Stimulated activated CD4-positive, alpha-beta T cell treated with anti-CD3 and anti-CD28 coated beads, Interleukin-15, amount 100 ng/mL, for 48 hours (primary cell): ENCODE data around the gene SLC2A2.

Experiments used
- DNase-seq, 2 donors: peaks; one replicate each; pipeline ENCODE4 v3.0.0-alpha.2; 2020; ENCODE audit warnings: low read depth in 2 of 2

Gene SLC2A2

DNA sequence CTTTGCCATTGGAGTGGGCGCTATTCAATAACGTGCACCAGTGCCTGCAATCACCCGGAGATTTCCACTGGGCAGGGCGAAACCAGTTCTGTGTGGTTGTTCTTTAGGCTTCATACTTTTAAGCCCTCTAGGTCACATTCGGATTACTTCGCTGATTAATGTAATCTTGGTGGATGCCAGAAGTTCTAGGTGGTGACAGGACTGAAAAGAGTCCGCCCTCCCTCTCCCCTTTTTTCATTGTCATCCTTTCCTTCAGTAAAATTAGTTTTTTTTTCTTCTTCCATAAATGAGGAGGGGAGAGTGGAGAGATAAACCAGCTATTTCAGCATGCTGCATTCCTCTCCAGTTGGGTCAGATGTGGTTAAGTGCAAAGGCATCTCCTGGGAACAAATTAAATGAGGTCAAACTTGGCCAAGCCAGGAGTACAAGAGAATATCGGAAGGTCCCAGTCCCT lies 2.3 kb upstream of the SLC2A2 start:
- DNase-seq: no peak

DNA sequence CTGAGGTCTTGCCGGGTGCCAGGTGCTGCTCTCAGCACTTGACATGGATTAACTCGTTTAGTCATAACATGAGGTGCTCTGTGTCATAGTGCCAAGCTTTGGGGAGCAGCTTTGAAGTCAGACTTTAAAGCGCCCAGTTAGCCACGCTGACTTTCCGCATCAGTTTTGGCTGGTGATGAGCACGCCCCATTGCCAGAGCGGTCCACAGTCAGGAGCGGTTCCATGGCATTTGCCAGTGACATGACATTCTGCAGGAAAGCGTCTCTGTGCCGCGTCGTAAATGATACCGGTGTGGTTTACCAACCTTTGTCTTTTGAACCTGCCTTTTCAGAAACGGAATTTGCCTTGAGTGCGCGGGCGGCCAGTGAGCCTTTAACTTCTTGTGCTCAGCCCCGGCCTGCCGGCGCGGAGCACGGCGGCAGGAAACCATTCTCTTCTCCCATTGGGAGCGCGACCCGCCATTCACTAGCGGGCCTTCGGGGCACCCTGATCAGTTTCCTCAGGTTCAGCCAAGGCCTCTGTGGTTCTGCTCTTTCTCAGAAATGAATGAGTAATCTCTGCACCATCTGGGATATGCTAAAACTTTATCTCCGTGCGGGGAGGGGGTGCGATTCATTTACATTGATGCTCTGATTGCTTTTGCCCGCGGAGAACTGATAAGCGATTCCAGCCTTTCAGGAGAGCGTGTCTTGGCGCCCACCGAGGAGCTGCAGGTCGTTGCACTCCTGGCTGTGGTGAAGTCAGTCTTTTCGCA lies 1.7 kb upstream of the SLC2A2 start:
- peak; percentile 29 to 51 for DNase-seq

DNA sequence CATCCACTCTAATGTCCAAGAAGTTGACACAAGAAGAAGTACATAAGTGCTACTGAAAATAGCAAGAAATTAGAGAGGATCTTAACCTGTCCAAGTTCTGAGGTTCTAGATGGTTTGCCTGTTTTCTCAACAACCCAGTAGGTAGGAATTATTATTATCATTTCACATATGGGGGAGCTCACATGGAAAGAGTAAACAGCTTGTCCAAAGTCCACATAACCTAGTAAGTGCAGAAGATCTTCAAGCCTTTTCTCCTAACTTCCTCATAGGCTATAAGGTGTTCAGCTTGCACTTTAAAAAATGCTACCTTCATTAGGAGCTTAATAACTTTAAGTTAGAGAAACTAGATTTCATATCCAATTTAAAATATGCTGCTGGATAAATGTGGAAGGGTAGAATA lies 3.0 kb downstream of the SLC2A2 start:
- DNase-seq: no peak

DNA sequence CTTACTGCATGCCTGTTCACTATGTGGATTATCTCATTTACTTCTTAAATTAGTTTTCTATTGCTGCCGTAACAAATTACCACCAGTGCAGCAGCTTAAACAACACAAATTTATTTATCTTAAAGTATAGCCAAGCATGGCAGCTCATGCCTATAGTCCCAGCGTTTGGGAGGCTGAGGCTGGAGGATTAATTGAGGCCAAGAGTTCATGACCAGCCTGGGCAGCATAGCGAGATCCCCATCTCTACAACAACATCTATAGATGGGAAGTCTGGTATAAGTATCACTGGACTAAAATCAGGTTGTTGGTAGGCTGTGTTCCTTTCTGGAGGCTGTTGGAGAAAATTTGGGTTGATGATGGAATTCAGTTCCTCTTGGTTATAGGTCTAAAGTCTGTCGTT lies 5.1 kb downstream of the SLC2A2 start:
- DNase-seq: no peak

DNA sequence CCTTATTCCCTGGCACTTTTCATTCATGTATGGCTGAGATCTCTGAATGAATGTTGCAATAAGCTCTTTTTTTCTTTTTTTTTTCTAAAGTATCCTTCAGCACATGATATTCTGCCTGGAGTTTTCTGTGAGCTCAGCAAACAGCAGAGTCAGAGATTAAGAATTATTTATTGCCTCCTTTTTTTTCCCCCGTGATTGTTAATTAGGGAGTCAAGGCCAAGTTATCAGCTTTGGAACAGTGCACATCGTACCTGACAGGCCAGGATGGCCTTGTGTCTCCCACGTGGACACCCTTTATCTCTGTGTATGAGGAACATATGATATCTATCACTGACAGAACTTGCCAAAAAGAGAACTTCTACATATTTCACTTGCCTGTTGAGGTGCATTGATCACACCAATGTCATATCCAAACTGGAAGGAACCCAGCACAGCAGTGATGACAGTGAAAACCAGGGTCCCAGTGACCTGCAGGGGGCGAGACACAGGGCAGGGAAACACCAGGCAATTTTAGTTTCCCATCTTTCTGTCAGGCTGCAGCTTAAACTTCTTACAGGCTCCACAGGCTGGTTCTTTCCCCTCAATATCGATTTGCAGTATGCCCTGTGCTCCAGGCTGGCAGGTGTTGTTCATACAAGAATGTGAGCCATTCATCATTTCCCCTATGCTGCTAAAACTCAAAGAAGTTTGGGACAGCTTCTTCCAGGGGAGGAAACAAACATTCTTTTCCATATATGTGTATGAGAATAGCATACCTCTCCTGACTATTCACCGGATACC lies 8.2 kb downstream of the SLC2A2 start:
- no peak for DNase-seq

DNA sequence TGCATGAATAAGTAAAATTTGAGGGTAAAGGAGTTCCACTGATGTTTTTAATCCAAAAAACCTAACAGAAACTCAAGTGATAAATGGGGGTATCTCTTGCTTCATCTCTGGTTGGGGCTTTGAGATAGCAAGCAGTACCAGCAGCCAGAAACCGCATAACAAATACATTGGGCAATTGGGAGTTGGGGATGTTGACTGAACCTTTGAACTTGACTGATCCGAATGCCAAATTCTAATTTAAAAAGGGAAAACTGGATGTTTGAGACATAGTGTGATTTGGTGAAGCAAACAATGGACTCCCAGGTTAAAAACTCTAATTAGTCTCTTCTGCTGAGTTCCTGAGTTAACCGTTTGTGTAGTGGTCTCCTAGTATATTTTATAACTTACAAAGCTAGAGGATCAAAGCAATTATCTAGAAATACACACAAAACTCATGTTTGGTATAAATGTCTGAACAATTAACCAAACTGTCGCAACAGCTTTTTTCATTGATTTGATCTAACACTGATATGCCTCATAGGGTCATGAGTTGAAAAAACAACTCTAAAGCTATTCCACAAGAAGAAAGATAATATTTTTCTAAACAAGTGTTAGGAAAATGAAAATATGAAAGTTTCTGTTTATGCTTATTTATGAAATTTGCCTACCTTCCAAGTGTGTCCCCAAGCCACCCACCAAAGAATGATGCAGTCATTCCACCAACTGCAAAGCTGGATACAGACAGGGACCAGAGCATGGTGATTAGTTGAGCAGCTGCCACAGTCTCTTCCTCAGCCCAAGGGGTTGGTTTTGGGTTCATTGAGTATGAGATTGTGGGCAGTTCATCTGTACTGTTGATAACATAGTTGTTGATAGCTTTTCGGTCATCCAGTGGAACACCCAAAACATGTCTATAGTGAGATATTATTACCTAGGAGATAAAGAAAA lies 12.4 kb downstream of the SLC2A2 start:
- DNase-seq: no peak

DNA sequence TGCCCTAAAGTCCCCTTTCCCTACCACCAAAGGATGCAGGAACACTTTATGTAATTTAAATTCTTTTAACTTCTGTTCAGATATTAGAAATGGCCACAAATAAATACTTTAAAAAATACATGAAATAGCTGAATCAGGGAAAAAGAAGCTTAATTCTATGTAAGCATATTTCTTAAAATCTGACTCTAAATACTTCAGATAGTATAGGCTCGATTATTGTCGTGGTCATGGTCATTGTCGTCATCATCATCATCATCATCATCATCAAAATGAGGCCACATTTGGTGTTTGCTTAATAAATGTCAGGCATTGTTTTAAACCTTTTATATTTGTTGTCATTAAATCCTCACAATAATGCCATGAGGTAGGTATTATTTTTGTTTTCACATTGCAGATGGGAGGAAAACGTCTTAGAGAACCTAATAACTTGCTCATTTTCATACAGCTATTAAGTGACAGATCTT lies 14.6 kb downstream of the SLC2A2 start:
- DNase-seq: no peak

DNA sequence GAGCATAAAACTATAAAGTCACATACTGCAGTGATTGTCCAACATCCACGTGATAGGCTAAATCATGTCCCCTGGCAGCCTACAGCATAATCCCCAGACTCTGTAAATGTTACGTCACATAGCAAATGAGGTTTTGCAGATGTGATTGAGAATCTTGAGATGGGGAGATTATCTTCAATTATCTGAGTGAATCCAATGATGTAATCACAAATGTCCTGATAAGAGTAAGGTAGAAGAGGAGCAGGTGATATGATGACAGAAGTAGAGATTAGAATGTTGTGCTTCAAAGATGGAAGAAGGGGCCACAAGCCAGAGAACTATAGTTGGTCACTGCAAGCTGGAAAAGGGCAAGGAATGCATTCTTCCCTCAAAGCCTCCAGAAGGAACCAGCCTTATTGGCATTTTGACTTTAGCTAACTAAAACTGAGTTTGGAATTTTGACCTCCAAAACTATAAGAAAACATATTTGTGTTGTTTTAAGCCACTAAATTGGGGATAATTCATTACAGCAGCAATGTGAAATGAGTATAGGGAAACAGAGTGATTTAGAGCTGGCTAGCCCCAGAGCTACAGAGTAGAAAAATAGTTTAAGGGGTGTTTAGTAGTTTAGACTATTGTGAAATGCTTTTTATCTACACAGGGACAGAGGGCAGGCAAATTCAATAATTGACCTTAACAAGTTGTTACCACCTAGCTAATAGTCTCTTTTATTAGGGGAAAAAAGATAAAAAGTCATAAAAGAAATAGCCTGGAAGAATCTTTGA lies 15.2 kb downstream of the SLC2A2 start:
- no peak for DNase-seq

GRCh38 chr3:171007316-171007715 lies 19.2 kb downstream of the SLC2A2 start:
- DNase-seq: no peak

GRCh38 chr3:171005648-171006047 lies 20.9 kb downstream of the SLC2A2 start:
- no peak for DNase-seq

DNA sequence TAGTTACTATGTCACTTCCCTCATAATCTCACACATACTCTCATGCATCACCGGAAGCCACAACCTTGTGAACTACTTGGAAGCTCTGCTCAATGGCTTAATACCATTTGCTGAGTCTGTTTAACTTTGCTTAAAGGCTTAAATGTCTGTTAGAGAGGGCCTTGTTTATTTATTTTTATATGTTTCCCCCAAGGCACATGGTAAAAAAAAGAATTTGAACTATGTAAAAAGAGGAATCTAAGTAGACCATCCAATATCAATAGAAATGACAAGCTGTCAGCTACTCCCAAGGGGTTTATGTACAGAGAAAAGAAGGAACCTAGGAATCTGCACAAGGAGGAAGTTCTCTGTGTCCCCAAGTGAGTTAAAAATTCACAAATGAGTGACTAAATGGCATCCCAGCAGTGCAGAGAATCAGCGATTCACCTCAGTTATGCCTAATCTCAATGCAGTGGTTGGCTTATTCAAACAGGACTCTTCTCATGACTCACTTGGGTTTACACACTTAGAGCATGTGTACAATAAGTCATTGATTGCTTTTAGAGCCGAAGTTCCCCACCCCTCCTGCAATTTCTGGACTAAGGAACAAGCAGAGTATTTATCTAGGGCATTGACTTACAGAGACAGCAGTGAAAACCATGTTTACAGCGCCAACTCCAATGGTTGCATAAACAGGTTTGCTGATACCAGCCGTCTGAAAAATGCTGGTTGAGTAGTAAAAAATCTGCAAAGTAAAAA lies 24.4 kb downstream of the SLC2A2 start:
- no peak for DNase-seq

- DNase-seq: no peak
These were observed 25.1 kb downstream of the SLC2A2 start for GRCh38 chr3:171001250-171001893.

DNA sequence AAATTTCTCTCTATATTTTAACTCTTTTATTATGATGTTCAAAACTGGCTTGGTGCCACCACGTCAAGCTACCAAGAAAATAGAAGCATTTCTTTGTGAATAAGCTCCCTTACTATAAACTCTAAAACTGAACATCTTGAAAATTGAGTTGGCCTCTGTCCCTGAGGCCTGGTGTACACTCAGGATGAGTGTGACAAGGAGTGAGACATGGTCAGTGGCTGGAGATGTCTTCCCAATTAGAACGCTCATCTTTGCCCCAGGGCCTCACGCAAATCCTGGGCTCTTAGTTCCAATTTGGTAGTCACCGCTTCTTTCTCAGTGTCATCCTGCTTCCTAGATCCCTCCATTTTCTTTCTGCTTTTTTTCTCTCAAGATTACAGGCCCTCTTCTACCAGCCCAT lies 26.2 kb downstream of the SLC2A2 start:
- DNase-seq: no peak

DNA sequence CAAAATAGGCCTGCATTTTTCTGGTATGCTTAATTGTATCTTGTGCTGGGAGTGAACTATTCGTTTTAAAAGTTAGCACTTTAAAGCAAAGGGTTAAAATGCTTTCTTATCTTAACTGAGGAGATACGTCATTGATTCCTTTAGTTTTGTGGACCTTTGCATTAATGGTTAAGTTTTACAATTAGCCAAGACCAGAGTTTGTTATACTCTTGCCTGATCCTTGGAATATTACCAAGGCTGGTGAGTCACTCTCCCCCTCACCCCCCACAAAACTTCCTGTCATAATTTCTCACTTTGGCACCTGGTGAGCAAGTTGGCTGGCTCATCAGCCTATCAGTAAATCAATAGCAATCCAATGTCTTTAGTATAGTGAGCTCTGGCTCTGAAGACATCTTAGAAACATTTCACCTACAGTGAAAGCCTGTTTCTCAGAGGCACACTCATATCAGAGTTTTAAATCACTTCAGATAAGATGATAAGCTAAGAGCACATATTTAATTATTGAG lies 26.7 kb downstream of the SLC2A2 start:
- no peak for DNase-seq

DNA sequence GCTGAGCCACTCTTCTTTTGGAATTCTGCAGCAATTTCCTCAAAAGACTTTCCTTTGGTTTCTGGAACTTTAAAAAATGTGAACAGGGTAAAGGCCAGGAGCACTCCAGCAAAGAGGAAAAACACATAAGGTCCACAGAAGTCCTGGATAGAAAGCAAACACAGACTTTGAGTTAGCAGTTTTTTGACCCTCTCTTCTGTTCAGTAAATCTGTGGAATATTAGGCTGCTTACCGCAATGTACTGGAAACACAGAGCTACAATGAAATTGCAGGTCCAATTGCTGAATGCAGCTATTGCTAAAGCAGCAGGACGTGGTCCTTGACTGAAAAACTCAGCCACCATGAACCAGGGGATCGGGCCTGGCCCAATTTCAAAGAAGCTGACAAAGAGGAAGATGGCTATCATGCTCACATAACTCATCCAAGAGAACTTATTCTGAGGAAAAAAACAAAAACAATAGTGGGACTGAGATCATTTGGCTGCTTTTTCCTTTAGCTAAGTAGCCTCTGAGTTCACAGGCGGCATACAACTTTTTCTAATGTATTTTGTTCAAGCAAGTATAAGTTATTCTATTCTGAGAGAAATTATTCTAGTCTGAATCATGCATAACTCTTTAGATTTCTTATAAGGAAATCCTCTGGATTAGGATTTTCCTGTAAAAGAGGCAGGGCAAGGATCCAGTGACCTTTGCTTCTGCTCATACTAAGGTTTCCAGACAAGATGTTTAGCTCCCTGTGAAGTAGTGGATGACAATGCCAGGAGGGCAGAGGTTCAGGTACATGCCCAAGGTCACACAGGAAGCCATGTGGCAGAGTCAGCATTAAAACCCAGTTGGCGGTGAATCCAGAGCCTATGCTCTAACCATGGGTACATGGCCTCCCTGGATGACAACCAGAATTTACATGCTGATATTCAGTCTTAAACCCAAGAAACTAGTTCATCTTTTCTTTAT lies 28.3 kb downstream of the SLC2A2 start:
- DNase-seq: no peak

- no peak for DNase-seq
These were observed 33.7 kb downstream of the SLC2A2 start for GRCh38 chr3:170992854-170993253.

DNA sequence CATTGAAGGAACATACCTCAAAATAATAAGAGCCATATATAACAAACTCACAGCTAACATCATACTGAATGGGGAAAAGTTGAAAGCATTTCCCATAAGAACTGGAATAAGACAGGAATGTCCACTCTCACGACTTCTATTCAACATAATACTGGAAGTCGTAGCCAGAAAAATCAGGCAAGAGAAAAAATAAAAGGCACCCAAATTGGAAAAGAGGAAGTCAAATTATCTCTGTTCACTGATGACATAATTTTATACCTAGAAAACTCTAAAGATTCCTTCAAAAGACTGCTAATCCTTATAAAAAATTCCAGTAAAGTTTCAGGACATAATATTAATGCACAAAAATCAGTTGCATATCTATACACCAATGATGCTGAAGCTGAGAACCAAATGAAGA lies 34.9 kb downstream of the SLC2A2 start:
- DNase-seq: no peak

DNA sequence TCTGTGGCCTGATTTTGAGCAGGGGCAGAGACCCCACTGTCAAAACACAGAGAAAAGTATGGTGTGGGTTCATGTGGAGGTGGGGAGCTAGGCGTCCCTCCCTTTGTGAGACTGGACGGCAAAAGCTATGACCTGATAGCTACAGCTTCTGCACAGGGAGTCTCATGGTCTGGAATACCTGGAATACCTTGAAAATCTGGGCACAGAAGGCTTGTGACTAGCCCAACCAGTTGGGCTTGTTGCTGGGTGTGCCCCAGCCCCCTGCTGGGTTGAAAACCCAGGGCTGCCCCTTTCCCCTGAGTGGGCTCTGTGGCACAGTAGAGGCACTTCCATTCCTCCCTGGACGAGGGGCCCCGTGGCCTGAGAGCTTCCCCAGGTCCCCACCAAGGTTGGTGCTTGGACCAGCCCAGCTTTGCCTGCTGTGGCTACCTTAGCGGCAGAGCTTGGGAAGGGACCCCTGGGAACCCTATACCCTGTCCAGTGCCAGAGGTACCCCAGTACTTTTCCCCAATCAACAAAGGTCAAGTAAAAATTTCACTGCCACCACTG lies 37.3 kb downstream of the SLC2A2 start:
- no peak for DNase-seq
